ENCODE data around the gene MT1M. TPM values are rescaled to one million over a fixed set of nuclear protein-coding genes. Genes with fewer than 3 reads are reported as not detected.

The MT1M gene
- total RNA-seq, 2 experiments from 2014 or later, result not detected

GRCh38 chr16:56675685-56676210 lies 43.3 kb downstream of the MT1M start:
- H3K9me3 ChIP-seq (ENCODE audit: low read length), result no peaks in the 10 kb centered on the region
- no peak for DNase-seq (ENCODE audit: low spot score)
- no peak overlapping the region for H2AFZ ChIP-seq (ENCODE audit: low read length)
- POLR2A ChIA-PET, result interaction anchor here (0.6 kb wide), 1 partner anchor 275 kb away, joined by 13 read pairs; no protein-coding TSS in a partner anchor
- no peaks in the 10 kb centered on the region for H3K79me2 ChIP-seq (ENCODE audit: insufficient read depth, low read depth, low read length)
- H3K27ac ChIP-seq (ENCODE audit: low read depth, low read length, poor library complexity, severe bottlenecking), result no peak overlapping the region
- H3K4me3 ChIP-seq (ENCODE audit: low read depth, low read length, poor library complexity, severe bottlenecking), result no peak overlapping the region
- H4K20me1 ChIP-seq (ENCODE audit: insufficient read depth, low read length), result no peaks in the 10 kb centered on the region
- H3K4me2 ChIP-seq (ENCODE audit: low read length), result no peak overlapping the region
- no peaks in the 10 kb centered on the region for H3K4me1 ChIP-seq (ENCODE audit: insufficient read depth, low read length, poor library complexity, severe bottlenecking)
- no TSS peak for BruUV-seq (replicated peaks)
- no peak for TF ChIP-seq CTCF (conservative IDR thresholded peaks at IDR 0.05; ENCODE audit: low read length)
- no peak for TF ChIP-seq EZH2phosphoT487 (IDR thresholded peaks at IDR 0.05; ENCODE audit: borderline replicate concordance, low read depth, low read length)
- no peaks in the 10 kb centered on the region for H3K9me2 ChIP-seq (ENCODE audit: insufficient read depth, low read length)
- intact Hi-C loops (cut with micrococcal nuclease; ENCODE audit: unreplicated experiment), result no loop called here
- CTCF ChIA-PET (ENCODE audit: unreplicated experiment), result no interaction called here
- no peaks in the 10 kb centered on the region for H3K36me3 ChIP-seq (ENCODE audit: insufficient read depth, low read length)

- no TSS peak for BruUV-seq (replicated peaks)
- Histone ChIP-seq H3K9me3 (ENCODE audit: low read length) (no peaks in the 10 kb centered on the region), H3K4me3 (ENCODE audit: low read depth, low read length, poor library complexity, severe bottlenecking) (no peak overlapping the region), H3K79me2 (ENCODE audit: insufficient read depth, low read depth, low read length) (no peaks in the 10 kb centered on the region), H3K4me1 (ENCODE audit: insufficient read depth, low read length, poor library complexity, severe bottlenecking) (peaks cover 7% of the 10 kb centered on the region), H3K36me3 (ENCODE audit: insufficient read depth, low read length) (no peaks in the 10 kb centered on the region), H4K20me1 (ENCODE audit: insufficient read depth, low read length) (no peaks in the 10 kb centered on the region), H3K9me2 (ENCODE audit: insufficient read depth, low read length) (no peaks in the 10 kb centered on the region), H3K27ac (ENCODE audit: low read depth, low read length, poor library complexity, severe bottlenecking) (no peak overlapping the region), H3K4me2 (ENCODE audit: low read length) (no peak overlapping the region), H2AFZ (ENCODE audit: low read length) (no peak overlapping the region)
- DNase-seq (ENCODE audit: low spot score), result no peak
- CTCF ChIA-PET (ENCODE audit: unreplicated experiment), result no interaction called here
- intact Hi-C loops (cut with micrococcal nuclease; ENCODE audit: unreplicated experiment), result no loop called here
- POLR2A ChIA-PET, result interaction anchor here (1.2 kb wide), 1 partner anchor 16 kb away, joined by 3 read pairs; no protein-coding TSS in a partner anchor
- no peak for TF ChIP-seq EZH2phosphoT487 (IDR thresholded peaks at IDR 0.05; ENCODE audit: borderline replicate concordance, low read depth, low read length)
- no peak for TF ChIP-seq CTCF (conservative IDR thresholded peaks at IDR 0.05; ENCODE audit: low read length)
Measured at GRCh38 chr16:56677474-56677873, 45.0 kb downstream of the MT1M start.

GRCh38 chr16:56679078-56679730 lies 46.7 kb downstream of the MT1M start:
- H3K9me2 ChIP-seq (ENCODE audit: insufficient read depth, low read length), result no peaks in the 10 kb centered on the region
- no peaks in the 10 kb centered on the region for H3K79me2 ChIP-seq (ENCODE audit: insufficient read depth, low read depth, low read length)
- H4K20me1 ChIP-seq (ENCODE audit: insufficient read depth, low read length), result no peaks in the 10 kb centered on the region
- no peak for TF ChIP-seq EZH2phosphoT487 (IDR thresholded peaks at IDR 0.05; ENCODE audit: borderline replicate concordance, low read depth, low read length)
- H3K9me3 ChIP-seq (ENCODE audit: low read length), result no peaks in the 10 kb centered on the region
- ChIA-PET CTCF (ENCODE audit: unreplicated experiment) (no interaction called here), POLR2A (no interaction called here)
- intact Hi-C loops (cut with micrococcal nuclease; ENCODE audit: unreplicated experiment), result no loop called here
- H3K27ac ChIP-seq (ENCODE audit: low read depth, low read length, poor library complexity, severe bottlenecking), result no peak overlapping the region
- BruUV-seq (replicated peaks), result no TSS peak
- peaks cover 15% of the 10 kb centered on the region for H3K4me1 ChIP-seq (ENCODE audit: insufficient read depth, low read length, poor library complexity, severe bottlenecking)
- no peak overlapping the region for H3K4me3 ChIP-seq (ENCODE audit: low read depth, low read length, poor library complexity, severe bottlenecking)
- no peak for DNase-seq (ENCODE audit: low spot score)
- no peak overlapping the region for H3K4me2 ChIP-seq (ENCODE audit: low read length)
- H2AFZ ChIP-seq (ENCODE audit: low read length), result no peak overlapping the region
- H3K36me3 ChIP-seq (ENCODE audit: insufficient read depth, low read length), result no peaks in the 10 kb centered on the region

All from OCI-LY7 (cell line).